ENCODE data around the gene SYT9.

The SYT9 gene

GRCh38 chr11:7486098-7486780 is 234.5 kb downstream of the SYT9 start:
- peak overlapping the region; percentile 39 to 41 for H3K4me3 ChIP-seq
- TF ChIP-seq CTCF (IDR thresholded peaks at IDR 0.05), result no peak
- H3K36me3 ChIP-seq, result peaks cover 0 to 2% (median 0%) of the 10 kb centered on the region in 3 donors
- H3K4me1 ChIP-seq, result peaks cover 0 to 30% (median 15%) of the 10 kb centered on the region in 4 donors
- no peak for DNase-seq
- intact Hi-C loops (cut with DNase I; ENCODE audit: low total_unique reads), result no loop called here
- no peaks in the 10 kb centered on the region for H3K27me3 ChIP-seq
- no peaks in the 10 kb centered on the region for H3K9me3 ChIP-seq
- H3K27ac ChIP-seq, result peak overlapping the region; percentile 18 to 52

- no peak for DNase-seq
- peak overlapping the region in 1 of 2 donors; percentile 52 for H3K27ac ChIP-seq
Measured at GRCh38 chr11:7486781-7487140, 235.1 kb downstream of the SYT9 start.

GRCh38 chr11:7487360-7487759 is 235.7 kb downstream of the SYT9 start:
- no peaks in the 10 kb centered on the region for H3K9me3 ChIP-seq
- no peaks in the 10 kb centered on the region for H3K27me3 ChIP-seq
- intact Hi-C loops (cut with DNase I; ENCODE audit: low total_unique reads), result no loop called here
- no peak overlapping the region for H3K27ac ChIP-seq
- H3K4me1 ChIP-seq, result peaks cover 0 to 30% (median 15%) of the 10 kb centered on the region in 4 donors
- no peak overlapping the region for H3K4me3 ChIP-seq
- H3K36me3 ChIP-seq, result peaks cover 0 to 4% (median 0%) of the 10 kb centered on the region in 3 donors
- DNase-seq, result no peak
- no peak for TF ChIP-seq CTCF (IDR thresholded peaks at IDR 0.05)

More at GRCh38 chr11:7486781-7487140, 235.1 kb downstream of the SYT9 start:
- Histone ChIP-seq H3K9me3 (no peaks in the 10 kb centered on the region), H3K4me3 (peak overlapping the region; percentile 39 to 41), H3K27me3 (no peaks in the 10 kb centered on the region), H3K4me1 (peaks cover 0 to 30% (median 15%) of the 10 kb centered on the region in 4 donors), H3K36me3 (peaks cover 0 to 4% (median 0%) of the 10 kb centered on the region in 3 donors)
- intact Hi-C loops (cut with DNase I; ENCODE audit: low total_unique reads), result no loop called here
- no peak for TF ChIP-seq CTCF (IDR thresholded peaks at IDR 0.05)

GRCh38 chr11:7488681-7489080 is 237.0 kb downstream of the SYT9 start:
- H3K27ac ChIP-seq, result no peak overlapping the region
- H3K36me3 ChIP-seq, result peaks cover 0 to 4% (median 0%) of the 10 kb centered on the region in 3 donors
- H3K27me3 ChIP-seq, result no peaks in the 10 kb centered on the region
- no peak for TF ChIP-seq CTCF (IDR thresholded peaks at IDR 0.05)
- DNase-seq, result no peak
- H3K4me3 ChIP-seq, result no peak overlapping the region
- H3K9me3 ChIP-seq, result no peaks in the 10 kb centered on the region
- intact Hi-C loops (cut with DNase I; ENCODE audit: low total_unique reads), result no loop called here
- peaks cover 0 to 30% (median 15%) of the 10 kb centered on the region in 4 donors for H3K4me1 ChIP-seq

GRCh38 chr11:7489376-7489775 is 237.7 kb downstream of the SYT9 start:
- H3K27me3 ChIP-seq, result no peaks in the 10 kb centered on the region
- H3K36me3 ChIP-seq, result peaks cover 0 to 6% (median 0%) of the 10 kb centered on the region in 3 donors
- no peak overlapping the region for H3K27ac ChIP-seq
- peaks cover 0 to 30% (median 15%) of the 10 kb centered on the region in 4 donors for H3K4me1 ChIP-seq
- intact Hi-C loops (cut with DNase I; ENCODE audit: low total_unique reads), result no loop called here
- H3K9me3 ChIP-seq, result no peaks in the 10 kb centered on the region
- TF ChIP-seq CTCF (IDR thresholded peaks at IDR 0.05), result no peak
- no peak overlapping the region for H3K4me3 ChIP-seq
- DNase-seq, result no peak

All from tibial artery (tissue), 4 donors.